Fibroblast of skin of back (primary cell): ENCODE results near the gene ATOH8.

Experiments used
- DNase-seq: peaks from one replicate; pipeline ENCODE4 v3.0.0-alpha.2; 2013

ATOH8 gene

GRCh38 chr2:85770786-85771409 is 17.1 kb downstream of the ATOH8 start:
- DNase-seq: no peak

GRCh38 chr2:85771486-85771885 is 17.7 kb downstream of the ATOH8 start:
- DNase-seq: peak; percentile 46

- DNase-seq: peak; percentile 99
Measured at GRCh38 chr2:85772019-85772745, 18.4 kb downstream of the ATOH8 start.

- no peak for DNase-seq
Measured at GRCh38 chr2:85772841-85773491, 19.2 kb downstream of the ATOH8 start.

- no peak for DNase-seq
Measured at GRCh38 chr2:85773692-85774091, 19.9 kb downstream of the ATOH8 start.

- DNase-seq: no peak
Measured at GRCh38 chr2:85774126-85774978, 20.6 kb downstream of the ATOH8 start.

GRCh38 chr2:85775406-85776381 is 21.9 kb downstream of the ATOH8 start:
- no peak for DNase-seq

- DNase-seq: no peak
Measured at GRCh38 chr2:85776672-85777071, 22.9 kb downstream of the ATOH8 start.

- DNase-seq: no peak
Measured at GRCh38 chr2:85777441-85777861, 23.7 kb downstream of the ATOH8 start.

- no peak for DNase-seq
Measured at GRCh38 chr2:85778646-85779379, 25.0 kb downstream of the ATOH8 start.

GRCh38 chr2:85779641-85780315 is 26.0 kb downstream of the ATOH8 start:
- no peak for DNase-seq

- DNase-seq: no peak
Measured at GRCh38 chr2:85780316-85781012, 26.7 kb downstream of the ATOH8 start.

- no peak for DNase-seq
Measured at GRCh38 chr2:85781013-85781332, 27.2 kb downstream of the ATOH8 start.

- no peak for DNase-seq
Measured at GRCh38 chr2:85783796-85784195, 30.0 kb downstream of the ATOH8 start.

- DNase-seq: no peak
Measured at GRCh38 chr2:85784474-85784986, 30.7 kb downstream of the ATOH8 start.

GRCh38 chr2:85785027-85785822 is 31.4 kb downstream of the ATOH8 start:
- peak; percentile 82 for DNase-seq

GRCh38 chr2:85785871-85786270 is 32.1 kb downstream of the ATOH8 start:
- no peak for DNase-seq

- DNase-seq: no peak
Measured at GRCh38 chr2:85786444-85786843, 32.7 kb downstream of the ATOH8 start.

- no peak for DNase-seq
Measured at GRCh38 chr2:85786865-85787264, 33.1 kb downstream of the ATOH8 start.
